H9 (cell line): ENCODE measurements around the gene KRT39. TPM values are rescaled to one million over a fixed set of nuclear protein-coding genes. Genes with fewer than 3 reads are reported as not detected.

Experiments
- DNase-seq: peaks from one replicate; pipeline ENCODE4 v3.0.0-alpha.2; 2017
- H2AFZ ChIP-seq: one replicate; pipeline ENCODE4 v1.6.1; 2013; ENCODE audit warnings: mild to moderate bottlenecking, low read length, control low read depth, moderate library complexity
- H2AK5ac ChIP-seq: 2 replicates; pipeline ENCODE4 v1.6.1; 2013; ENCODE audit warnings: low read length, control low read depth, mixed read lengths; ENCODE audit not compliant: insufficient read length
- H2BK120ac ChIP-seq: one replicate; pipeline ENCODE4 v1.6.1; 2013; ENCODE audit warnings: low read depth, mild to moderate bottlenecking, low read length, control low read depth, inconsistent platforms; ENCODE audit not compliant: poor library complexity, severe bottlenecking
- H2BK12ac ChIP-seq: 2 replicates; pipeline ENCODE4 v1.6.1; 2013; ENCODE audit warnings: low read length, control low read depth, mixed read lengths, low read depth; ENCODE audit not compliant: insufficient read length
- H2BK15ac ChIP-seq: 2 replicates; pipeline ENCODE4 v1.6.1; 2013; ENCODE audit warnings: low read depth, low read length, control low read depth
- H2BK20ac ChIP-seq: one replicate; pipeline ENCODE4 v1.6.1; 2013; ENCODE audit warnings: low read depth, mild to moderate bottlenecking, low read length, control low read depth, inconsistent platforms; ENCODE audit not compliant: poor library complexity, severe bottlenecking
- H2BK5ac ChIP-seq: 2 replicates; pipeline ENCODE4 v1.6.1; 2013; ENCODE audit warnings: low read length, control low read depth, mixed read lengths; ENCODE audit not compliant: insufficient read length
- H3K14ac ChIP-seq: 2 replicates; pipeline ENCODE4 v1.6.1; 2013; ENCODE audit warnings: low read length, control low read depth; ENCODE audit not compliant: insufficient read depth
- H3K18ac ChIP-seq: 2 replicates; pipeline ENCODE4 v1.6.1; 2013; ENCODE audit warnings: low read depth, mild to moderate bottlenecking, mixed read lengths, low read length, control low read depth; ENCODE audit not compliant: insufficient read length
- H3K23ac ChIP-seq: 2 replicates; pipeline ENCODE4 v1.6.1; 2013; ENCODE audit warnings: low read length, control low read depth, mixed read lengths, low read depth; ENCODE audit not compliant: insufficient read length
- H3K23me2 ChIP-seq: 2 replicates; pipeline ENCODE4 v1.6.1; 2013; ENCODE audit warnings: low read depth, mild to moderate bottlenecking, mixed read lengths, low read length, control low read depth; ENCODE audit not compliant: insufficient read length, poor library complexity, severe bottlenecking
- H3K27ac ChIP-seq: 2 replicates; pipeline ENCODE4 v1.5.1; 2013; ENCODE audit warnings: low read length, control low read depth, mixed read lengths, low read depth; ENCODE audit not compliant: insufficient read length
- H3K27me3 ChIP-seq: 2 replicates; pipeline ENCODE4 v1.6.1; 2013; ENCODE audit warnings: low read length, control low read depth, inconsistent platforms; ENCODE audit not compliant: insufficient read depth
- H3K4ac ChIP-seq: 2 replicates; pipeline ENCODE4 v1.6.1; 2013; ENCODE audit warnings: low read depth, mild to moderate bottlenecking, control low read depth, inconsistent platforms, low read length, moderate library complexity
- H3K4me1 ChIP-seq: 2 replicates; pipeline ENCODE4 v1.6.1; 2013; ENCODE audit warnings: low read length, control low read depth, inconsistent platforms; ENCODE audit not compliant: insufficient read depth
- H3K4me2 ChIP-seq: 2 replicates; pipeline ENCODE4 v1.6.1; 2013; ENCODE audit warnings: low read length, control low read depth, mixed read lengths; ENCODE audit not compliant: insufficient read length, insufficient read depth
- H3K56ac ChIP-seq: 2 replicates; pipeline ENCODE4 v1.6.1; 2013; ENCODE audit warnings: low read depth, mild to moderate bottlenecking, mixed read lengths, low read length, control low read depth; ENCODE audit not compliant: insufficient read length
- H3K79me1 ChIP-seq: 2 replicates; pipeline ENCODE4 v1.6.1; 2013; ENCODE audit warnings: low read depth, mild to moderate bottlenecking, moderate library complexity, low read length, control low read depth, inconsistent platforms; ENCODE audit not compliant: insufficient read depth, poor library complexity, severe bottlenecking
- H3K79me2 ChIP-seq: 2 replicates; pipeline ENCODE4 v1.6.1; 2013; ENCODE audit warnings: low read length, control low read depth, inconsistent platforms; ENCODE audit not compliant: insufficient read depth
- H3K9ac ChIP-seq: 2 replicates; pipeline ENCODE4 v1.6.1; 2013; ENCODE audit warnings: low read length, control low read depth, mixed read lengths; ENCODE audit not compliant: insufficient read length; ENCODE audit errors: extremely low read depth
- H3K9me3 ChIP-seq: one replicate; pipeline ENCODE4 v1.6.1; 2013; ENCODE audit warnings: low read depth, low read length, inconsistent platforms; ENCODE audit not compliant: control insufficient read depth
- H3T11ph ChIP-seq: one replicate; pipeline ENCODE4 v1.6.1; 2013; ENCODE audit warnings: mild to moderate bottlenecking, low read length, control low read depth, inconsistent platforms
- H4K20me1 ChIP-seq: one replicate; pipeline ENCODE4 v1.6.1; 2013; ENCODE audit not compliant: control insufficient read depth, insufficient read length, insufficient read depth
- H4K5ac ChIP-seq: 2 replicates; pipeline ENCODE4 v1.6.1; 2013; ENCODE audit warnings: low read depth, mild to moderate bottlenecking, mixed read lengths, low read length, control low read depth; ENCODE audit not compliant: insufficient read length
- H4K8ac ChIP-seq: replicated peaks from 2 replicates; pipeline ENCODE4 v1.6.1; 2013; ENCODE audit warnings: low read length, control low read depth, mixed read lengths, low read depth; ENCODE audit not compliant: insufficient read length
- H4K91ac ChIP-seq: 2 replicates; pipeline ENCODE4 v1.6.1; 2013; ENCODE audit warnings: low read depth, mild to moderate bottlenecking, moderate library complexity, mixed read lengths, low read length, control low read depth; ENCODE audit not compliant: insufficient read length
- H3K27ac Mint-ChIP-seq, 3 experiments: 2 replicates in 2 of 3; 3 replicates in 1 of 3; pipeline ENCODE4 v1.8.0; 2020 to 2021; ENCODE audit warnings: mixed read lengths in 3 of 3, mild to moderate bottlenecking in 1 of 3, moderate library complexity in 1 of 3
- H3K27me3 Mint-ChIP-seq: 2 replicates; pipeline ENCODE4 v1.8.0; 2021; ENCODE audit warnings: low read depth, mild to moderate bottlenecking, moderate library complexity, mixed read lengths
- H3K36me3 Mint-ChIP-seq, 3 experiments: 2 replicates in 2 of 3; 3 replicates in 1 of 3; pipeline ENCODE4 v1.8.0; 2020 to 2021; ENCODE audit warnings: low read depth in 3 of 3, mixed read lengths in 3 of 3; ENCODE audit not compliant: insufficient read depth in 1 of 3
- H3K4me1 Mint-ChIP-seq, 2 experiments: 2 replicates each; pipeline ENCODE4 v1.8.0; 2020; ENCODE audit warnings: mixed read lengths in 2 of 2
- H3K4me3 Mint-ChIP-seq, 2 experiments: 2 replicates in 1 of 2; 3 replicates in 1 of 2; pipeline ENCODE4 v1.8.0; 2020 to 2021; ENCODE audit warnings: mild to moderate bottlenecking in 2 of 2, mixed read lengths in 2 of 2, moderate library complexity in 1 of 2
- H3K9me3 Mint-ChIP-seq, 2 experiments: 2 replicates in 1 of 2; 3 replicates in 1 of 2; pipeline ENCODE4 v1.8.0; 2020; ENCODE audit warnings: mild to moderate bottlenecking in 2 of 2, mixed read lengths in 2 of 2, moderate library complexity in 1 of 2
- total RNA-seq: library from RNA; stranded (reverse); gene quantifications from 2 replicates; pipeline ENCODE4 v1.2.1, GENCODE V29; 2021
- TF ChIP-seq, protein P1 (sequence below): fragments of 200-600 bp; sonication (generic); conservative IDR thresholded peaks from 3 replicates; pipeline ENCODE4 v1.8.0; 2021; ENCODE audit warnings: antibody characterized with exemption, mild to moderate bottlenecking

Gene KRT39
- total RNA-seq, 1 experiment from 2014 or later = not detected

DNA sequence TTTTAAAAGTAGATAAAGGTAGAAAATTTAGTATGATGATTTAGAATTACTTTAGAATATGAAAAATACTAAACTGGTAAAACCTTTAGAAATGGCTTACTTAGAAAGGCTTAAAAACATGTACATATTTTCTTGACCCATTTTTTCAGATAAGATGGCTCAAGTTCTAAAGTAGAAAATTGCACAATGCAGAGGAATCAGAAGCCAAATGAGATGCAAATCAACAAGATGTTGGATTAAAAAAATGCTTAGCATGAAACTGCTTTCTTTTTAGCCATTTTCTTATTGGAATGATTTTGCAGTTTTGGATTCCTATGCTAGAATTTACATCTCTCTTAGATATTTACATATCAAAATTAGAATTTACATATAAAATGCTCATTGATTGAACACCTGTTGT is 43.7 kb upstream of the KRT39 start:
- Histone ChIP-seq H2BK120ac (no peak overlapping the region), H3K27me3 (no peaks in the 10 kb centered on the region), H3K23ac (no peak overlapping the region), H3K9me3 (no peaks in the 10 kb centered on the region), H2BK5ac (no peak overlapping the region), H2AK5ac (no peak overlapping the region), H3K9ac (no peak overlapping the region), H2BK15ac (no peak overlapping the region), H2BK20ac (no peak overlapping the region), H3K79me2 (no peaks in the 10 kb centered on the region), H4K91ac (no peak overlapping the region), H3K4me1 (no peaks in the 10 kb centered on the region; the same call in 1 of the 2 replicates), H4K8ac (no peak overlapping the region), H4K5ac (no peak overlapping the region), H2BK12ac (no peak overlapping the region), H3K4ac (no peak overlapping the region), H3K27ac (no peak overlapping the region), H3K23me2 (no peaks in the 10 kb centered on the region), H3K56ac (no peak overlapping the region), H3T11ph (no peak overlapping the region), H4K20me1 (no peaks in the 10 kb centered on the region), H2AFZ (no peak overlapping the region), H3K14ac (no peak overlapping the region), H3K4me2 (no peak overlapping the region), H3K18ac (no peak overlapping the region), H3K79me1 (no peaks in the 10 kb centered on the region)
- no peak overlapping the region for H3K4me3 Mint-ChIP-seq
- TF ChIP-seq, protein P1, sequence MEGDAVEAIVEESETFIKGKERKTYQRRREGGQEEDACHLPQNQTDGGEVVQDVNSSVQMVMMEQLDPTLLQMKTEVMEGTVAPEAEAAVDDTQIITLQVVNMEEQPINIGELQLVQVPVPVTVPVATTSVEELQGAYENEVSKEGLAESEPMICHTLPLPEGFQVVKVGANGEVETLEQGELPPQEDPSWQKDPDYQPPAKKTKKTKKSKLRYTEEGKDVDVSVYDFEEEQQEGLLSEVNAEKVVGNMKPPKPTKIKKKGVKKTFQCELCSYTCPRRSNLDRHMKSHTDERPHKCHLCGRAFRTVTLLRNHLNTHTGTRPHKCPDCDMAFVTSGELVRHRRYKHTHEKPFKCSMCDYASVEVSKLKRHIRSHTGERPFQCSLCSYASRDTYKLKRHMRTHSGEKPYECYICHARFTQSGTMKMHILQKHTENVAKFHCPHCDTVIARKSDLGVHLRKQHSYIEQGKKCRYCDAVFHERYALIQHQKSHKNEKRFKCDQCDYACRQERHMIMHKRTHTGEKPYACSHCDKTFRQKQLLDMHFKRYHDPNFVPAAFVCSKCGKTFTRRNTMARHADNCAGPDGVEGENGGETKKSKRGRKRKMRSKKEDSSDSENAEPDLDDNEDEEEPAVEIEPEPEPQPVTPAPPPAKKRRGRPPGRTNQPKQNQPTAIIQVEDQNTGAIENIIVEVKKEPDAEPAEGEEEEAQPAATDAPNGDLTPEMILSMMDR = no peak
- H3K36me3 Mint-ChIP-seq = no peaks in the 10 kb centered on the region
- H3K9me3 Mint-ChIP-seq = no peaks in the 10 kb centered on the region
- no peak overlapping the region for H3K27ac Mint-ChIP-seq
- DNase-seq = no peak
- no peaks in the 10 kb centered on the region for H3K27me3 Mint-ChIP-seq
- H3K4me1 Mint-ChIP-seq = peaks cover 17 to 19% of the 10 kb centered on the region in 2 experiments
